HG03159 (cell line): ENCODE measurements around the gene OR8B3.

Experiments used
- ATAC-seq: cut with Tn5 transposase; IDR thresholded peaks from one replicate; pipeline ENCODE4 v1.9.1; 2021; ENCODE audit warnings: mild to moderate bottlenecking, moderate library complexity; ENCODE audit not compliant: unreplicated experiment

Gene OR8B3

GRCh38 chr11:124376280-124376679 lies 22.5 kb downstream of the OR8B3 start:
- ATAC-seq = no peak

GRCh38 chr11:124359566-124359965 lies 39.3 kb downstream of the OR8B3 start:
- no peak for ATAC-seq

- ATAC-seq = no peak
These were observed 52.4 kb downstream of the OR8B3 start for GRCh38 chr11:124346311-124346955.
